ENCODE results near the gene APOBEC3F.

DNA sequence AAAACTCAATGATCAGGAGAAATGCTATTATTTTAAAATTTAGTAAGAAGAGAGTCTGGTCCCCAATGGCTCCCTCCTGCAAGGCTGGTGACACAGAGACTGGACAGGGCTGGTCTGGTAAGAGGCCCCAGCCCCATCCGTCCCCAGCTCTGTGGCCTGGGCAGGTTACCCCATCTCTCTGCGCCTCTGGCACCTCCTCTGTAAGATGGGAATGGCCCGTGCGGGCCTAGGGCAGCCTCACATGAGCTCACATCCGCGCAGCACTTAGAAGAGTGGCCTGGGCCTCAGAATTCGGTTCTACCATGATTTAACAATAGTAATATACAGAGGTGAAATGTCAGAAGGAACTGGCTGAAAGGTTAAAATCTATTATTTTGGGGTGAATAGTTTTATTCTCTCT is 1.2 kb downstream of the APOBEC3F start:
- TF ChIP-seq GATA2 (IDR thresholded peaks at IDR 0.05; ENCODE audit: low read depth, low read length) (no peak), GATA3 (IDR thresholded peaks at IDR 0.05; ENCODE audit: low read depth, low read length) (no peak)
